DND-41 (cell line): Measurements from ENCODE around the gene GSN.

Experiments
- ATAC-seq: fragments of 200-7000 bp; cut with Tn5 transposase; 3 replicates; pipeline ENCODE4 v1.9.1; 2021; ENCODE audit warnings: low read depth; ENCODE audit not compliant: insufficient read depth
- DNase-seq: peaks from one replicate; pipeline ENCODE4 v3.0.0-alpha.2; 2020
- H2AFZ ChIP-seq: 2 replicates; pipeline ENCODE4 v1.6.0; 2012; ENCODE audit warnings: low read depth, low read length
- H3K27ac ChIP-seq: 2 replicates; pipeline ENCODE4 v1.5.1; 2012; ENCODE audit warnings: low read length, inconsistent platforms
- H3K27me3 ChIP-seq: fragments of 200-600 bp; sonication (generic); 2 replicates; pipeline ENCODE4 v1.6.0; 2012; ENCODE audit warnings: low read length, mild to moderate bottlenecking, inconsistent platforms; ENCODE audit not compliant: insufficient read depth, poor library complexity
- H3K36me3 ChIP-seq: 2 replicates; pipeline ENCODE4 v1.5.1; 2012; ENCODE audit warnings: low read length, inconsistent platforms; ENCODE audit not compliant: insufficient read depth
- H3K4me1 ChIP-seq: 2 replicates; pipeline ENCODE4 v1.5.1; 2012; ENCODE audit warnings: mild to moderate bottlenecking, low read length; ENCODE audit not compliant: insufficient read depth
- H3K4me2 ChIP-seq: 2 replicates; pipeline ENCODE4 v1.6.0; 2012; ENCODE audit warnings: mild to moderate bottlenecking, moderate library complexity, low read length, inconsistent platforms; ENCODE audit not compliant: insufficient read depth
- H3K4me3 ChIP-seq, 2 experiments: fragments of 200-600 bp in 1 of 2; shearing (Covaris generic) in 1 of 2; 2 replicates each; pipeline ENCODE4 v1.5.1; 2012 to 2016; ENCODE audit warnings: inconsistent platforms in 2 of 2, low read length in 2 of 2, mild to moderate bottlenecking in 2 of 2, low read depth in 1 of 2, moderate library complexity in 1 of 2
- H3K79me2 ChIP-seq: 2 replicates; pipeline ENCODE4 v1.6.0; 2012; ENCODE audit warnings: low read length, inconsistent platforms; ENCODE audit not compliant: insufficient read depth
- H3K9ac ChIP-seq: 2 replicates; pipeline ENCODE4 v1.6.0; 2012; ENCODE audit warnings: low read depth, mild to moderate bottlenecking, inconsistent platforms, low read length, moderate library complexity
- H3K9me3 ChIP-seq: 2 replicates; pipeline ENCODE4 v1.5.1; 2012; ENCODE audit warnings: low read length, moderate library complexity, mild to moderate bottlenecking, inconsistent platforms; ENCODE audit not compliant: insufficient read depth, severe bottlenecking
- H4K20me1 ChIP-seq: 2 replicates; pipeline ENCODE4 v1.6.0; 2012; ENCODE audit warnings: low read length; ENCODE audit not compliant: insufficient read depth
- EZH2 ChIP-seq: IDR thresholded peaks from 3 replicates; pipeline ENCODE4 v1.6.1; 2012; ENCODE audit warnings: borderline replicate concordance, low read depth, mild to moderate bottlenecking, moderate library complexity, low read length, inconsistent platforms; ENCODE audit not compliant: severe bottlenecking
- TF ChIP-seq, protein P1 (sequence below): IDR thresholded peaks from 2 replicates; pipeline ENCODE4 v1.5.1; 2012; ENCODE audit warnings: borderline replicate concordance, low read length, moderate library complexity, mild to moderate bottlenecking; ENCODE audit not compliant: poor library complexity, severe bottlenecking; ENCODE audit errors: extremely low read depth

Gene GSN

DNA sequence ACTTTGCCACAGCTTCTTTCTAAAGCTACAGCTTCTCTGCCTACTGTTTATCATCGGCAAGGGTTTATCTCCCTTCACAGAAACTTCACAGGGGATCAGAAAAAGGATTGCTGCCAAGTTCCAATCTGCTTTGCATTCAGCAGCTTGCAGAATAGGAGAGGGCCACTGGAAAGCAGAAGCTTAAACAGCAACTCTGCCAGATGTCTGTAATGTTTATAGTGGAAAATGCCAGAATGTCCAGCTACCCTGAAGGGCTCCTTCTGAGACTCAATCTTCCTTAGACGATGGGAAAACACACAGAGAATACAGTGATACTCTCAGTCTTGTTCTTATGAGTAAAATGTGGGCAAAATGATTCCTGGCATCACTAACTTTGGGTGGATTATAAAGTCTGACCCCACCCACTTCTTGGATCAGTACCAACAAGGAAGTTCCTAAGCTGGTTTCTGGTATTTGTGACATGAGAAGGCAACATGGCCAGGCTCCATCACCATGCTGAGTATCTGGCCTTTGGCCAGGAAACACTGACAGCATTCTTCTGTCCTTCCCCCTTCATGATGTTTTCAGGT lies 83.1 kb downstream of the GSN start:
- no peaks in the 10 kb centered on the region for H3K36me3 ChIP-seq
- H3K4me2 ChIP-seq = no peak overlapping the region
- TF ChIP-seq, protein P1, sequence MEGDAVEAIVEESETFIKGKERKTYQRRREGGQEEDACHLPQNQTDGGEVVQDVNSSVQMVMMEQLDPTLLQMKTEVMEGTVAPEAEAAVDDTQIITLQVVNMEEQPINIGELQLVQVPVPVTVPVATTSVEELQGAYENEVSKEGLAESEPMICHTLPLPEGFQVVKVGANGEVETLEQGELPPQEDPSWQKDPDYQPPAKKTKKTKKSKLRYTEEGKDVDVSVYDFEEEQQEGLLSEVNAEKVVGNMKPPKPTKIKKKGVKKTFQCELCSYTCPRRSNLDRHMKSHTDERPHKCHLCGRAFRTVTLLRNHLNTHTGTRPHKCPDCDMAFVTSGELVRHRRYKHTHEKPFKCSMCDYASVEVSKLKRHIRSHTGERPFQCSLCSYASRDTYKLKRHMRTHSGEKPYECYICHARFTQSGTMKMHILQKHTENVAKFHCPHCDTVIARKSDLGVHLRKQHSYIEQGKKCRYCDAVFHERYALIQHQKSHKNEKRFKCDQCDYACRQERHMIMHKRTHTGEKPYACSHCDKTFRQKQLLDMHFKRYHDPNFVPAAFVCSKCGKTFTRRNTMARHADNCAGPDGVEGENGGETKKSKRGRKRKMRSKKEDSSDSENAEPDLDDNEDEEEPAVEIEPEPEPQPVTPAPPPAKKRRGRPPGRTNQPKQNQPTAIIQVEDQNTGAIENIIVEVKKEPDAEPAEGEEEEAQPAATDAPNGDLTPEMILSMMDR = no peak
- TF ChIP-seq EZH2 = no peak
- H3K27me3 ChIP-seq = peaks cover 22% of the 10 kb centered on the region
- ATAC-seq = no peak
- no peak overlapping the region for H3K9ac ChIP-seq
- no peak overlapping the region for H2AFZ ChIP-seq
- H3K4me3 ChIP-seq = no peak overlapping the region
- no peak overlapping the region for H3K27ac ChIP-seq
- H4K20me1 ChIP-seq = no peaks in the 10 kb centered on the region
- H3K79me2 ChIP-seq = no peaks in the 10 kb centered on the region
- no peak for DNase-seq
- H3K4me1 ChIP-seq = no peaks in the 10 kb centered on the region
- no peaks in the 10 kb centered on the region for H3K9me3 ChIP-seq

GRCh38 chr9:121353241-121354061 lies 85.5 kb downstream of the GSN start:
- ATAC-seq = no peak
- Histone ChIP-seq H3K9ac (no peak overlapping the region), H3K36me3 (no peaks in the 10 kb centered on the region)

DNA sequence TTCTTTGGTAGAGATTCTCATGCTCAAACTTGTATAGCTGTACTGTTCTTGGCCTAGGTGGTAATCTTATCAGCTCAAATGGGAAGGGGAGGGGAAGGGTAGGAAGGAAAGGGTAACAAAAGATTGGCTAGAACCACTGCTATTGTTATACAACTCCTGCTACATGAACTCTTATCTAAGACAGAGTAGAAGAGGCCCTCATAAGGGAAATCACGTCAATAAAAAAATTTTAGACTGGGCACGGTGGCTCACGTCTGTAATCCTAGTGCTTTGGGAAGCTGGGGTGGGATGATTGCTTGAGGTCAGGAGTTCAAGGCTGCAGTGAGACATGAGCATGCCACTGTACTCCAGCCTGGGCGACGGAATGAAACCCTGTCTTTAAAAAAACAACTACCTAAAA lies 86.2 kb downstream of the GSN start:
- DNase-seq (no peak), ATAC-seq (no peak)
- H3K27me3 ChIP-seq = peaks cover 20% of the 10 kb centered on the region
- H3K27ac ChIP-seq = no peak overlapping the region
- no peaks in the 10 kb centered on the region for H3K4me1 ChIP-seq
- TF ChIP-seq EZH2 = no peak
- TF ChIP-seq, protein P1 = no peak
- no peaks in the 10 kb centered on the region for H3K9me3 ChIP-seq
- no peak overlapping the region for H3K9ac ChIP-seq
- no peak overlapping the region for H3K4me3 ChIP-seq
- H3K36me3 ChIP-seq = no peaks in the 10 kb centered on the region
- H3K79me2 ChIP-seq = no peaks in the 10 kb centered on the region
- H2AFZ ChIP-seq = no peak overlapping the region
- H3K4me2 ChIP-seq = no peak overlapping the region
- H4K20me1 ChIP-seq = no peaks in the 10 kb centered on the region

More at GRCh38 chr9:121353241-121354061, 85.5 kb downstream of the GSN start:
- H3K9me3 ChIP-seq = no peaks in the 10 kb centered on the region
- no peak overlapping the region for H3K4me2 ChIP-seq
- no peaks in the 10 kb centered on the region for H3K4me1 ChIP-seq
- H4K20me1 ChIP-seq = no peaks in the 10 kb centered on the region
- no peak overlapping the region for H3K4me3 ChIP-seq
- DNase-seq = no peak
- no peak overlapping the region for H2AFZ ChIP-seq
- no peak overlapping the region for H3K27ac ChIP-seq
- TF ChIP-seq, protein P1 = no peak
- peaks cover 16% of the 10 kb centered on the region for H3K27me3 ChIP-seq
- H3K79me2 ChIP-seq = no peaks in the 10 kb centered on the region
